PC-3 (cell line): ENCODE results near the gene TMEM190.

Source experiments
- CTCF ChIP-seq: fragments of 300-600 bp; sonication (generic); conservative IDR thresholded peaks from 2 replicates; pipeline ENCODE4 v1.5.1; 2017; ENCODE audit warnings: antibody characterized with exemption, low read depth, mild to moderate bottlenecking, low read length
- EZH2 ChIP-seq: fragments of 300-600 bp; sonication (generic); IDR thresholded peaks from one replicate; pipeline ENCODE4 v1.6.1; 2017; ENCODE audit warnings: antibody characterized with exemption, mild to moderate bottlenecking, low read length; ENCODE audit not compliant: unreplicated experiment
- EZH2phosphoT487 ChIP-seq: fragments of 300-600 bp; sonication (generic); IDR thresholded peaks from 2 replicates; pipeline ENCODE4 v1.6.1; 2018; ENCODE audit warnings: mild to moderate bottlenecking, antibody characterized with exemption, low read length, borderline replicate concordance

GRCh38 chr19:55333870-55334269 is 42.8 kb upstream of the TMEM190 start:
- TF ChIP-seq EZH2 (no peak), CTCF (no peak), EZH2phosphoT487 (no peak)
